GM18519 (cell line): Measurements from ENCODE around the gene FAM53B.

Experiments
- ATAC-seq: cut with Tn5 transposase; IDR thresholded peaks from one replicate; pipeline ENCODE4 v1.9.1; 2021; ENCODE audit warnings: mild to moderate bottlenecking, moderate library complexity; ENCODE audit not compliant: unreplicated experiment, low FRiP score

Gene FAM53B

DNA sequence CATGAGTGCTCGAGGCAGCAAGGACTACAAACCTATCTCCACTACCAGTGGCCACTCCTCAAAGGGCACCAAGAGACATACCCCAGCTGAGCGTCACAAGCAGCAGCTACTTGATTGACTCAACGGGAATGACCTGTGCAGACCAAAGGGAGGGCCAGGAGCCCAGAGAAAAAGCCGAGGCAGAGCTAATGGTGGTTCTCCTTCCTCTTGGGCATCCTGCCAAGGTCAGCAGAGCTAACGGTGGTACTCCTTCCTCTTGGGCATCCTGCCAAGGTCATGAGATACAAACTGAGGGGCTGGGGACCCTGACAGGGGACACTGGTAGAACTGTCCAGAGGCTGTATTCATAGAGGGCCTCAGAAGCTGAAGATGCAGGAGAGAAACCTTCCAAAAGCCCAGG lies 60.4 kb downstream of the FAM53B start:
- ATAC-seq = no peak

DNA sequence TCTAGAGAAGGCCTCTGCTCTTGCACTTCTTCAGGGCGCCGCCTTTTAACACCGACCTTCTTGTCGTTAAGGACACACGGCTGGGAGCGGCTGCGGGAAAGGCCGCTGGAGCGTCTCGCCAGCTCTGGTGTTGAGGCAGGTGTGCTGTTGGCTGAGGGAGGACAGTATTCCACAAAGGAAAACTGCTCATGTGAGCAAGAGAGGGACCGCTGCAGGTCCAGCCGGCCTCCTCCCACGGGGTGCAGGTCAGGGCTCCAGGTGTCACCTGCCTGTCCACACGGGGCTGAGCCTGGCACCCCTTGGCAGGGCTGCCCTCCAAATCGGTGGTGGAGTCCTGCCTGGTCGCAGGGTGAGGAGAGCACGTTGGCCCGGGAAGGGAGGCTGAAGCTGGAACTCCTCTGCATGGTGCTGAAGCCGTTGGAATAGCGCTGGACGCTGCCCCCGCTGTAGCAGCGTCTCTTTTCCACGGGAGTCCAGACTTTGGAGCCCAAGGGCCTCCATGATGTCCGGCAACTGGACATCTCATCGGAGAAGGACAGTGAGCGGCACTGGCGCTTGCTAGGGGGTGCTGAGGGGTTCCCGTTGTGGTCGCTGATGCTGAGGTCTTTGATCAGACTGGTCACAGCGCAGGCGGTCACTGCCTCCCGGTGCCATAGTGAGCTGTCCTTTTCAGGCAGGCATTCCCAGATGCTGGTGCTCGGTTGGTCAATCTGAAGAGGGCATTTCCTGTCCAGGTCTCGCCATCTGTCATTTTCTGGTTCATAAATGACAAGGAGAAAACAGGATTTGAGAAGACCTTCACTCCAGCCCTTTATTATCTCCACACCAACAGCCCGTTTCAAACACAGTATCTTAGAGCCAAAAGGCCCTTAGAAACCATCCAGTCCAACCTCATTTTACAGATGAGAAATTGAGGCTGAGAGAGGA lies 62.3 kb downstream of the FAM53B start:
- no peak for ATAC-seq

GRCh38 chr10:124681091-124681490 lies 63.1 kb downstream of the FAM53B start:
- ATAC-seq = no peak

DNA sequence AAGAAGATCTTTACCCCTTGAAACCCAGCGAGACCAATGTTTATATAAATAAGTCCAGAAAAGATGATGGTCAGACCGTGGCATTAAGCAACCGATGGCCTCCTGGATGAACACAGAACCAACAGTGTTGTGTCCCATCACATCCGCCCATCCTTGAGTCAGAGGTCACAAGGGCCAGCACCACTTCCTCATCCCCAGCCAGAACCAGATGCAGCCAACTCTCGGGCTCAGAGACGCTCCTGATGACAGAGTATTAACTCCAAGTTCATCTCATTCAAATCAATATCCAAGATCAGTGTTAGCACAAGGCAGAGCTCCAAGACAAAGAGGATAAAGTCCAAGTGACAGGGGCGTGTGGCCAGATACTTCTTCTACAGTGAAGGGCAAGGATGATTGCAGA lies 63.5 kb downstream of the FAM53B start:
- ATAC-seq = no peak

GRCh38 chr10:124679401-124679800 lies 64.8 kb downstream of the FAM53B start:
- no peak for ATAC-seq

- ATAC-seq = no peak
Measured at GRCh38 chr10:124678557-124679240, 65.5 kb downstream of the FAM53B start.

GRCh38 chr10:124677749-124678556 lies 66.2 kb downstream of the FAM53B start:
- ATAC-seq = no peak

DNA sequence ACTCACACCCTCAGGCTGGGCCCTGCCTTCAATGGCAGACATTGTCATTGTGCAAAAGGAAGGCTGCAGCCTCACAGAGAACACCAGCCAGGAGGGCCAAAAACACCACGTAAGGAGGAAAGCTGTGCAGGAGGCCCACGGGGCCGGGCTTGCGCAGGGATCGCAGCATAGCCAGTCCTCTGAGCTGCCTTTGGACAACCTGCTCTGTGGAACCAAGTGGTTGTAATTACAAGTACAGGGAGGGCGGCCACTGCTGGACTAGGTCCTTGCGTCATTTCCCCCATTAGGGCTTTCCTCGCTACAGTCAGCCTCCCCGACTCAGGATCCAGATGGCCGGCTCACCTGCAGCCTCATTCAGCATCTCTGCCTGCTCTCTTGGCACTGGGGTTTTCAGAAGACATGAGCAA lies 66.9 kb downstream of the FAM53B start:
- no peak for ATAC-seq

DNA sequence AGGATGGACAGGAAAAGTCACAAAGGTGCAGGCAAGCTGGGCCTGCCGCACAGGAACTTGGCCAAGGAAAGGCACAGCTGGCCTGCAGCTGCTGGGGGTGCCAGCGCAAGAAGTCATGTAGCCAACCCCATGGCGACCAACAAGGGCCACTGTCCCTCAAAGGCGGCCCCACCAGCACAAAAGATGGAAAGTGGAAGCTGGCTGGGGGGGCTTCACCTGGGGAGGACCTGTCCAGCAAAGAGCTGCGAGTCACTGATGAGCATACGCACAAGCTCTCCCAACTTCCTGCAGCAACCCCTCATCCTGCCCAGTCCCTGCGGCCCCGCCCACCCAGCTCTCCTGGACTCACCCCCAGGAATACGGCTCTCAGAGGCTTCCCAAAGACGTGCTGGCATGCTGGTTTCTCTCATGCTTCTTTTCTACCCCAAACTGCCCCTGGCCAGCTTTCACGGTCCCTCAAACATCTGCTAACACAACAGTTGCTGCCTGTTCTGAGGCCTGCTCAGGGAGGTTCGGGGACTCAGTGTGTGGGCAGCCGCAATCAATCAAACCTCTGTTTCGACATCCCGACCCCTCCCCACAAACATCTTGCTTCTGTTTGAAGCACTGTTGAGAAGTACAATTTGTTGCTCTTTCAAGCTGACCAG lies 67.6 kb downstream of the FAM53B start:
- no peak for ATAC-seq

DNA sequence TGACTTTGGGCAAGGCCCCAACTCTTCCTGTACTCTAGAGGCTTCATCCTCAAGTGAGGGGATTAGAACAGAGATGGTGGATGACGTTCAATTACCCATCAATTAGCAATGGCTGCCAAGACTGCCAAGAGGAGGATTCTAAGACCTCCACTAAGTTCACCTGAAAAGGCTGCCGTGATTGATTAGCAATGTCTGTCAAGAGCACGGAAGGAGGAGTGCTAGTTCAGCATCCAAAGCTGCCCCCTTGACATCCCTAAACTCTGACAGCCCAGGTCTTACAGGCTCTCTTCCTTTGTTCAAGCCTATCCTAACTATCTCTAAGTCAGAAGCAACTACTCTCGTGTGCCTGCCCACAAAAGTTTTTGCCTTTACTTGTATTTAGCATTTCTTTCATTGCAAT lies 68.4 kb downstream of the FAM53B start:
- no peak for ATAC-seq

DNA sequence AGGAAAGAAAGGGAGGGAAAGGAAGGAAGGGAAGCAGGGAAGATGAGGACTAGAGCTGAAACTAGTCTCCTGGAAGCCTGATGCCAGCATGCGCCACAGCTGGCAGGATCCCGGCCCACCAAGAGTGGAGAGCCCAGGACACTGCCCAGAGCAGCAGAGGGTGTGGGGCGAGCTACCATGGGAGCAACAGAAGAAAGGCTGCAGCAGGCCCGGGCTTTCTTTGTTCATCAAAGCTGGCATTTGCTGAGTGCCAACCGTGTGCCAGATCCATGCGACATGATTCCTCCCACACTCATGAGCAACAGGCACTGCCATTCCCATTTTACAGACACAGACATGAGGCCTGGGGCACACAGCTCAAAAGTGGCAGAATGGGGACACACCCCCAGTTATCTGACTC lies 68.9 kb downstream of the FAM53B start:
- no peak for ATAC-seq

- ATAC-seq = no peak
Measured at GRCh38 chr10:124674768-124675222, 69.4 kb downstream of the FAM53B start.

GRCh38 chr10:124672181-124672638 lies 72.0 kb downstream of the FAM53B start:
- no peak for ATAC-seq

DNA sequence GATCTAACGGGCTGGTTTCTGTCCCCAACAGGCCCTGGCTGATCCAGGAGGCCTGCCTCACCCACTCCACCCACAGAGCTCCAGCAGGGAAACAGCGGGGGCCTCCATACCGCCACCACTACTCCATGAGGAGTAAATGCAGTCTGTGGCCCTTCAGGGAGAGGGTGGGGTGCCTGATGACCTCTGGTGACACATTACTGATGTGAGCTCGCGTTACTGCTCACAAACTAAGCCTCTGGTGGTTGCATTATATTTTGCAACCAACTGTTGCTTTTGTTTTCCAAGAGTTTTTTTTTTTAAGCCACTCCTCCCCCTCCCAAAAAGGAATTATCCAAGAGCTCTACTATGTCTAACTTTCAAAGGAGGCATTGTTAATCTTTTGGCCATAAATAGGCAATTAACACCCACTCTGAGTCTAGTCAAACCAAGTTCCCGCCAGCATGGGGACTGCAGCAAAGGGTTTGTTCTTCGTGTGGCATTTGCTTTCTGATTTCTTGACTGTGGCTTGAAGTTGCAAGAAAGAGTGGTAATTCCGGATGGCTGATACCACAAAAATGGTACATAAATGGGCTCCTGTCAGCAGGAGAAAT lies 72.6 kb downstream of the FAM53B start:
- no peak for ATAC-seq

GRCh38 chr10:124670849-124671248 lies 73.3 kb downstream of the FAM53B start:
- ATAC-seq = no peak

- ATAC-seq = no peak
Measured at GRCh38 chr10:124669824-124670654, 74.1 kb downstream of the FAM53B start.

DNA sequence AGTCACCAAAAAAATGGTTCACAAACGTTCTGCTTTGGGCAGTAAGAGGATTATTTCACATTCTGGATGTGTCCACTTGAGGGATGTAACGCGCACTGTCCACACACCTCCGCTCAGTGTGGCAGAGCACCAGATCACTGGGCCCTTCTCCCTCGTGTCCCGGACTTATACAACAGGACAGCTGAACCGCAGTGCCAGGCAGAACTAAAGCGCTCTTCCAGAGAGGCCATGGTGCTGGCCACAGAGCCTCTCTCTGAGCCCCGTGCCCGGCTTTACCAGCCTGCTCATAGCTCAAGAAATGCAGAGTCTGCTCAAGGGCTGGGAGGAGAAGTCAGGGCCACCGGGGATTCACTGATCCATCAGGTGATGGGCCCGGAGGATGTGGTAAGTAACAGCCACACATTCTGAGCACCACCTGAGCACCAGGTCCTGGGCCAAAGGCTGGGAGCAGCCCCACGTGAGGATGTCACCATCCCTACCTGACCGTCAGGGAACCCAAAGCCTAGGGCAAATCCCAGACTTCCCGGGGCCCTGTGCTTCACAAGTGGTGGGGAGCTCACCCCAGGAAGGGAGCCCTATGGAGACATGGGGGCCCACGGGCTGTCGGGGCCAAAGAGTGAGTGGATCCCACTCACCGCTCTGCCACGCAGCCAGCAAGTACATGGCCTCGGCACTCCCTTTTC lies 74.9 kb downstream of the FAM53B start:
- ATAC-seq = no peak

- no peak for ATAC-seq
Measured at GRCh38 chr10:124668517-124669051, 75.6 kb downstream of the FAM53B start.
